Skeletal muscle satellite cell (primary cell): ENCODE measurements around the gene CBFA2T2.

ENCODE experiments used
- H3K27me3 ChIP-seq: 2 replicates; pipeline ENCODE4 v1.7.0; 2013; ENCODE audit warnings: low read length; ENCODE audit not compliant: control insufficient read depth, insufficient read depth
- H3K36me3 ChIP-seq: 2 replicates; pipeline ENCODE4 v1.7.0; 2013; ENCODE audit warnings: mild to moderate bottlenecking, control low read depth, low read length; ENCODE audit not compliant: insufficient read depth
- H3K4me1 ChIP-seq: 2 replicates; pipeline ENCODE4 v1.7.0; 2013; ENCODE audit warnings: low read length; ENCODE audit not compliant: control insufficient read depth, insufficient read depth
- H3K4me2 ChIP-seq: 2 replicates; pipeline ENCODE4 v1.7.0; 2013; ENCODE audit warnings: mild to moderate bottlenecking, low read length
- H3K4me3 ChIP-seq: 2 replicates; pipeline ENCODE4 v1.7.0; 2013; ENCODE audit warnings: low read length
- H3K9ac ChIP-seq: 2 replicates; pipeline ENCODE4 v1.7.0; 2013; ENCODE audit warnings: mild to moderate bottlenecking, low read depth, low read length, moderate library complexity
- H3K9me3 ChIP-seq: replicated peaks from 2 replicates; pipeline ENCODE4 v1.7.0; 2013; ENCODE audit warnings: mild to moderate bottlenecking, control low read depth, low read length

CBFA2T2 gene

GRCh38 chr20:33651562-33652048 is 161.7 kb downstream of the CBFA2T2 start:
- Histone ChIP-seq H3K4me3 (no peak overlapping the region), H3K36me3 (no peaks in the 10 kb centered on the region), H3K9me3 (no peaks in the 10 kb centered on the region), H3K9ac (no peak overlapping the region), H3K4me1 (peaks cover 25% of the 10 kb centered on the region), H3K4me2 (no peak overlapping the region), H3K27me3 (peaks cover 22% of the 10 kb centered on the region)

- no peak overlapping the region for H3K4me2 ChIP-seq
- no peak overlapping the region for H3K9ac ChIP-seq
- H3K4me3 ChIP-seq = no peak overlapping the region
- H3K9me3 ChIP-seq = no peaks in the 10 kb centered on the region
- H3K36me3 ChIP-seq = no peaks in the 10 kb centered on the region
- peaks cover 22% of the 10 kb centered on the region for H3K27me3 ChIP-seq
- peaks cover 13% of the 10 kb centered on the region for H3K4me1 ChIP-seq
Observed at GRCh38 chr20:33653218-33653899, 163.5 kb downstream of the CBFA2T2 start.

- peaks cover 5% of the 10 kb centered on the region for H3K36me3 ChIP-seq
- H3K4me2 ChIP-seq = no peak overlapping the region
- H3K27me3 ChIP-seq = peaks cover 22% of the 10 kb centered on the region
- H3K4me1 ChIP-seq = peaks cover 6% of the 10 kb centered on the region
- no peaks in the 10 kb centered on the region for H3K9me3 ChIP-seq
- H3K4me3 ChIP-seq = no peak overlapping the region
- no peak overlapping the region for H3K9ac ChIP-seq
Observed at GRCh38 chr20:33653900-33654596, 164.2 kb downstream of the CBFA2T2 start.

GRCh38 chr20:33654680-33655161 is 164.8 kb downstream of the CBFA2T2 start:
- H3K4me3 ChIP-seq = no peak overlapping the region
- no peak overlapping the region for H3K9ac ChIP-seq
- peaks cover 10% of the 10 kb centered on the region for H3K36me3 ChIP-seq
- H3K4me1 ChIP-seq = no peaks in the 10 kb centered on the region
- H3K4me2 ChIP-seq = no peak overlapping the region
- peaks cover 17% of the 10 kb centered on the region for H3K27me3 ChIP-seq
- H3K9me3 ChIP-seq = no peaks in the 10 kb centered on the region

GRCh38 chr20:33655164-33655563 is 165.3 kb downstream of the CBFA2T2 start:
- peaks cover 14% of the 10 kb centered on the region for H3K27me3 ChIP-seq
- H3K4me2 ChIP-seq = no peak overlapping the region
- H3K36me3 ChIP-seq = peaks cover 10% of the 10 kb centered on the region
- H3K4me3 ChIP-seq = no peak overlapping the region
- no peak overlapping the region for H3K9ac ChIP-seq
- no peaks in the 10 kb centered on the region for H3K9me3 ChIP-seq
- no peaks in the 10 kb centered on the region for H3K4me1 ChIP-seq

GRCh38 chr20:33656010-33656782 is 166.3 kb downstream of the CBFA2T2 start:
- Histone ChIP-seq H3K4me1 (no peaks in the 10 kb centered on the region), H3K27me3 (peaks cover 8% of the 10 kb centered on the region), H3K4me2 (no peak overlapping the region), H3K9me3 (no peaks in the 10 kb centered on the region), H3K9ac (no peak overlapping the region), H3K4me3 (no peak overlapping the region), H3K36me3 (peaks cover 10% of the 10 kb centered on the region)

GRCh38 chr20:33656783-33657703 is 167.1 kb downstream of the CBFA2T2 start:
- Histone ChIP-seq H3K36me3 (peaks cover 10% of the 10 kb centered on the region), H3K4me1 (no peaks in the 10 kb centered on the region), H3K27me3 (no peaks in the 10 kb centered on the region), H3K9ac (no peak overlapping the region), H3K4me3 (no peak overlapping the region), H3K4me2 (no peak overlapping the region), H3K9me3 (no peaks in the 10 kb centered on the region)

GRCh38 chr20:33657704-33658095 is 167.8 kb downstream of the CBFA2T2 start:
- Histone ChIP-seq H3K4me2 (no peak overlapping the region), H3K27me3 (no peaks in the 10 kb centered on the region), H3K9me3 (no peaks in the 10 kb centered on the region), H3K4me1 (peaks cover under 1% of the 10 kb centered on the region), H3K4me3 (no peak overlapping the region), H3K36me3 (peaks cover 10% of the 10 kb centered on the region), H3K9ac (no peak overlapping the region)

GRCh38 chr20:33658510-33658909 is 168.6 kb downstream of the CBFA2T2 start:
- Histone ChIP-seq H3K4me2 (no peak overlapping the region), H3K4me1 (peaks cover 8% of the 10 kb centered on the region), H3K4me3 (no peak overlapping the region), H3K9ac (no peak overlapping the region), H3K27me3 (no peaks in the 10 kb centered on the region), H3K36me3 (peaks cover 10% of the 10 kb centered on the region), H3K9me3 (no peaks in the 10 kb centered on the region)

- Histone ChIP-seq H3K9ac (no peak overlapping the region), H3K9me3 (no peaks in the 10 kb centered on the region), H3K4me2 (no peak overlapping the region), H3K27me3 (no peaks in the 10 kb centered on the region), H3K36me3 (peaks cover 10% of the 10 kb centered on the region), H3K4me3 (no peak overlapping the region), H3K4me1 (peaks cover 11% of the 10 kb centered on the region)
Observed at GRCh38 chr20:33658929-33659328, 169.0 kb downstream of the CBFA2T2 start.
